H9 (cell line): ENCODE measurements around the gene DNAJC1. TPM values are rescaled to one million over a fixed set of nuclear protein-coding genes. Genes with fewer than 3 reads are reported as not detected.

Source experiments
- DNase-seq: peaks from one replicate; pipeline ENCODE4 v3.0.0-alpha.2; 2017
- H2AFZ ChIP-seq: one replicate; pipeline ENCODE4 v1.6.1; 2013; ENCODE audit warnings: mild to moderate bottlenecking, low read length, control low read depth, moderate library complexity
- H2AK5ac ChIP-seq: 2 replicates; pipeline ENCODE4 v1.6.1; 2013; ENCODE audit warnings: low read length, control low read depth, mixed read lengths; ENCODE audit not compliant: insufficient read length
- H2BK120ac ChIP-seq: one replicate; pipeline ENCODE4 v1.6.1; 2013; ENCODE audit warnings: low read depth, mild to moderate bottlenecking, low read length, control low read depth, inconsistent platforms; ENCODE audit not compliant: poor library complexity, severe bottlenecking
- H2BK12ac ChIP-seq: 2 replicates; pipeline ENCODE4 v1.6.1; 2013; ENCODE audit warnings: low read length, control low read depth, mixed read lengths, low read depth; ENCODE audit not compliant: insufficient read length
- H2BK15ac ChIP-seq: 2 replicates; pipeline ENCODE4 v1.6.1; 2013; ENCODE audit warnings: low read depth, low read length, control low read depth
- H2BK20ac ChIP-seq: one replicate; pipeline ENCODE4 v1.6.1; 2013; ENCODE audit warnings: low read depth, mild to moderate bottlenecking, low read length, control low read depth, inconsistent platforms; ENCODE audit not compliant: poor library complexity, severe bottlenecking
- H2BK5ac ChIP-seq: 2 replicates; pipeline ENCODE4 v1.6.1; 2013; ENCODE audit warnings: low read length, control low read depth, mixed read lengths; ENCODE audit not compliant: insufficient read length
- H3K14ac ChIP-seq: 2 replicates; pipeline ENCODE4 v1.6.1; 2013; ENCODE audit warnings: low read length, control low read depth; ENCODE audit not compliant: insufficient read depth
- H3K18ac ChIP-seq: 2 replicates; pipeline ENCODE4 v1.6.1; 2013; ENCODE audit warnings: low read depth, mild to moderate bottlenecking, mixed read lengths, low read length, control low read depth; ENCODE audit not compliant: insufficient read length
- H3K23ac ChIP-seq: 2 replicates; pipeline ENCODE4 v1.6.1; 2013; ENCODE audit warnings: low read length, control low read depth, mixed read lengths, low read depth; ENCODE audit not compliant: insufficient read length
- H3K23me2 ChIP-seq: 2 replicates; pipeline ENCODE4 v1.6.1; 2013; ENCODE audit warnings: low read depth, mild to moderate bottlenecking, mixed read lengths, low read length, control low read depth; ENCODE audit not compliant: insufficient read length, poor library complexity, severe bottlenecking
- H3K27ac ChIP-seq: 2 replicates; pipeline ENCODE4 v1.5.1; 2013; ENCODE audit warnings: low read length, control low read depth, mixed read lengths, low read depth; ENCODE audit not compliant: insufficient read length
- H3K27me3 ChIP-seq: 2 replicates; pipeline ENCODE4 v1.6.1; 2013; ENCODE audit warnings: low read length, control low read depth, inconsistent platforms; ENCODE audit not compliant: insufficient read depth
- H3K4ac ChIP-seq: 2 replicates; pipeline ENCODE4 v1.6.1; 2013; ENCODE audit warnings: low read depth, mild to moderate bottlenecking, control low read depth, inconsistent platforms, low read length, moderate library complexity
- H3K4me1 ChIP-seq: 2 replicates; pipeline ENCODE4 v1.6.1; 2013; ENCODE audit warnings: low read length, control low read depth, inconsistent platforms; ENCODE audit not compliant: insufficient read depth
- H3K4me2 ChIP-seq: 2 replicates; pipeline ENCODE4 v1.6.1; 2013; ENCODE audit warnings: low read length, control low read depth, mixed read lengths; ENCODE audit not compliant: insufficient read length, insufficient read depth
- H3K56ac ChIP-seq: 2 replicates; pipeline ENCODE4 v1.6.1; 2013; ENCODE audit warnings: low read depth, mild to moderate bottlenecking, mixed read lengths, low read length, control low read depth; ENCODE audit not compliant: insufficient read length
- H3K79me1 ChIP-seq: 2 replicates; pipeline ENCODE4 v1.6.1; 2013; ENCODE audit warnings: low read depth, mild to moderate bottlenecking, moderate library complexity, low read length, control low read depth, inconsistent platforms; ENCODE audit not compliant: insufficient read depth, poor library complexity, severe bottlenecking
- H3K79me2 ChIP-seq: 2 replicates; pipeline ENCODE4 v1.6.1; 2013; ENCODE audit warnings: low read length, control low read depth, inconsistent platforms; ENCODE audit not compliant: insufficient read depth
- H3K9ac ChIP-seq: 2 replicates; pipeline ENCODE4 v1.6.1; 2013; ENCODE audit warnings: low read length, control low read depth, mixed read lengths; ENCODE audit not compliant: insufficient read length; ENCODE audit errors: extremely low read depth
- H3K9me3 ChIP-seq: one replicate; pipeline ENCODE4 v1.6.1; 2013; ENCODE audit warnings: low read depth, low read length, inconsistent platforms; ENCODE audit not compliant: control insufficient read depth
- H3T11ph ChIP-seq: one replicate; pipeline ENCODE4 v1.6.1; 2013; ENCODE audit warnings: mild to moderate bottlenecking, low read length, control low read depth, inconsistent platforms
- H4K20me1 ChIP-seq: one replicate; pipeline ENCODE4 v1.6.1; 2013; ENCODE audit not compliant: control insufficient read depth, insufficient read length, insufficient read depth
- H4K5ac ChIP-seq: 2 replicates; pipeline ENCODE4 v1.6.1; 2013; ENCODE audit warnings: low read depth, mild to moderate bottlenecking, mixed read lengths, low read length, control low read depth; ENCODE audit not compliant: insufficient read length
- H4K8ac ChIP-seq: replicated peaks from 2 replicates; pipeline ENCODE4 v1.6.1; 2013; ENCODE audit warnings: low read length, control low read depth, mixed read lengths, low read depth; ENCODE audit not compliant: insufficient read length
- H4K91ac ChIP-seq: 2 replicates; pipeline ENCODE4 v1.6.1; 2013; ENCODE audit warnings: low read depth, mild to moderate bottlenecking, moderate library complexity, mixed read lengths, low read length, control low read depth; ENCODE audit not compliant: insufficient read length
- H3K27ac Mint-ChIP-seq, 3 experiments: 2 replicates in 2 of 3; 3 replicates in 1 of 3; pipeline ENCODE4 v1.8.0; 2020 to 2021; ENCODE audit warnings: mixed read lengths in 3 of 3, mild to moderate bottlenecking in 1 of 3, moderate library complexity in 1 of 3
- H3K27me3 Mint-ChIP-seq: 2 replicates; pipeline ENCODE4 v1.8.0; 2021; ENCODE audit warnings: low read depth, mild to moderate bottlenecking, moderate library complexity, mixed read lengths
- H3K36me3 Mint-ChIP-seq, 3 experiments: 2 replicates in 2 of 3; 3 replicates in 1 of 3; pipeline ENCODE4 v1.8.0; 2020 to 2021; ENCODE audit warnings: low read depth in 3 of 3, mixed read lengths in 3 of 3; ENCODE audit not compliant: insufficient read depth in 1 of 3
- H3K4me1 Mint-ChIP-seq, 2 experiments: 2 replicates each; pipeline ENCODE4 v1.8.0; 2020; ENCODE audit warnings: mixed read lengths in 2 of 2
- H3K4me3 Mint-ChIP-seq, 2 experiments: 2 replicates in 1 of 2; 3 replicates in 1 of 2; pipeline ENCODE4 v1.8.0; 2020 to 2021; ENCODE audit warnings: mild to moderate bottlenecking in 2 of 2, mixed read lengths in 2 of 2, moderate library complexity in 1 of 2
- H3K9me3 Mint-ChIP-seq, 2 experiments: 2 replicates in 1 of 2; 3 replicates in 1 of 2; pipeline ENCODE4 v1.8.0; 2020; ENCODE audit warnings: mild to moderate bottlenecking in 2 of 2, mixed read lengths in 2 of 2, moderate library complexity in 1 of 2
- CTCF ChIP-seq: fragments of 200-600 bp; sonication (generic); conservative IDR thresholded peaks from 3 replicates; pipeline ENCODE4 v1.8.0; 2021; ENCODE audit warnings: antibody characterized with exemption, mild to moderate bottlenecking
- WGBS: extraction: QIAGEN DNeasy Blood & Tissue Kit; methylation state at CpG from one replicate; pipeline ENCODE4 v1.1.7; 2013; ENCODE audit warnings: missing lambda C conversion rate, low lambda C conversion rate, mixed read lengths; ENCODE audit not compliant: insufficient read length; ENCODE audit errors: extremely low coverage; 5-methylcytosine and 5-hydroxymethylcytosine counted together
- total RNA-seq: library from RNA; stranded (reverse); gene quantifications from 2 replicates; pipeline ENCODE4 v1.2.1, GENCODE V29; 2021

The DNAJC1 gene
- total RNA-seq, 1 experiment from 2014 or later, result 11.2 TPM

GRCh38 chr10:22026287-22026686 lies 22.8 kb upstream of the DNAJC1 start:
- no peak overlapping the region for H3K27ac Mint-ChIP-seq
- Histone ChIP-seq H2BK20ac (no peak overlapping the region), H3K9ac (no peak overlapping the region), H2BK120ac (no peak overlapping the region), H3K56ac (no peak overlapping the region), H3K79me2 (no peaks in the 10 kb centered on the region), H4K20me1 (no peaks in the 10 kb centered on the region), H2BK15ac (no peak overlapping the region), H2BK12ac (no peak overlapping the region), H4K8ac (no peak overlapping the region), H3K23ac (no peak overlapping the region), H3K79me1 (no peaks in the 10 kb centered on the region), H4K5ac (no peak overlapping the region), H3K18ac (no peak overlapping the region), H3K4me1 (no peaks in the 10 kb centered on the region), H3K4ac (no peak overlapping the region), H3K9me3 (no peaks in the 10 kb centered on the region), H3K27me3 (no peaks in the 10 kb centered on the region), H3K14ac (no peak overlapping the region), H3K4me2 (no peak overlapping the region), H4K91ac (no peak overlapping the region), H2AK5ac (no peak overlapping the region), H2AFZ (no peak overlapping the region), H3K23me2 (no peaks in the 10 kb centered on the region), H3T11ph (no peak overlapping the region), H2BK5ac (no peak overlapping the region), H3K27ac (no peak overlapping the region)
- H3K9me3 Mint-ChIP-seq, result peaks cover 9 to 12% of the 10 kb centered on the region in 2 experiments
- TF ChIP-seq CTCF, result no peak
- H3K4me3 Mint-ChIP-seq, result no peak overlapping the region
- peaks cover 0 to 7% (median 2%) of the 10 kb centered on the region in 3 experiments; a peak in 1 of 7 replicates for H3K36me3 Mint-ChIP-seq
- H3K4me1 Mint-ChIP-seq, result no peaks in the 10 kb centered on the region
- no CpG with 5 or more reads among the region's 1 CpG for WGBS
- H3K27me3 Mint-ChIP-seq, result peaks cover 4% of the 10 kb centered on the region
- DNase-seq, result no peak
